ENCODE data around the gene UTP11. TPM values are rescaled to one million over a fixed set of nuclear protein-coding genes. Genes with fewer than 3 reads are reported as not detected.

Gene UTP11, protein sequence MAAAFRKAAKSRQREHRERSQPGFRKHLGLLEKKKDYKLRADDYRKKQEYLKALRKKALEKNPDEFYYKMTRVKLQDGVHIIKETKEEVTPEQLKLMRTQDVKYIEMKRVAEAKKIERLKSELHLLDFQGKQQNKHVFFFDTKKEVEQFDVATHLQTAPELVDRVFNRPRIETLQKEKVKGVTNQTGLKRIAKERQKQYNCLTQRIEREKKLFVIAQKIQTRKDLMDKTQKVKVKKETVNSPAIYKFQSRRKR
- 35.9 and 50.8 TPM in 2 replicates for total RNA-seq

DNA sequence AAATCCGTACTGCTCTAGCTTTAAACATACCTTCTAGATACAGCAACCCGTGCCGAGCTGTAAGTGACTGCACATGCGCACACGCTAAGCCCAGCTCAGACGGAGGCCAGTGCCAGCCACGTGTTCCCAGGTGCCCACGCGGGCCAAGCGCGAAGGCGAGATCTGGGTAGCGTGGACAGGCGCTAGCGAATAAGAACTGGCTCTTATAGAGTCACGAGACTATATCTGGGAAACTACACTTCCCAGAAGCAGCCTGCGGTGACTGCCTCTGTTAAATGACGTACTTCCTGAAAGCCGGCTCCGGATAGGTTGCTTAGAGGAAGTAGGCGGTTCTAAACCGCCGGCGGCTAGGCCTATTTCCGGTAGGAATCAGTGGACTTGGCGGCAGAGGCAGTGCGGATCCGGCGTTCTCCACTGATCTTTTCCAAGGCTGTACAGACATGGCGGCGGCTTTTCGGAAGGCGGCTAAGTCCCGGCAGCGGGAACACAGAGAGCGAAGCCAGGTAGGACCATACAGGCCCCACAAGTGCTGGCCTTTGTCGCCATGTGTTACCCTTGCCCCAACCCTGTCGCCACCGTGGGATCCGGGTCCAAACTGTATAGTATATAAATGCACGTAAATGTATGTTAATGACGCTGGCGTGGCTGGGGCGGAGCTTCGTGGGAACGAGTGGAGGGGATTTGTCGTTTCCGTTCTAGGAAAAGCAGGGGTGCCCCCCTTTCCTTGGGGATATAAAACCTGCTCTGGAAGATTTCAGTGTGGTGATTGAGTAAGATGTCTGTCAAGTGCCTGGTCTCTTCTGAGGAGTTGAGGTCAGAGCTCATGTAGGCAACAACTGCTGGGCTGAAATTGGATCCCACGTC, at the start of gene UTP11:
Gene UTP11 (plus strand): TSS at position 372 of the 864 bp plus-strand sequence. CDS start 69 bp downstream, at position 441.

DNA sequence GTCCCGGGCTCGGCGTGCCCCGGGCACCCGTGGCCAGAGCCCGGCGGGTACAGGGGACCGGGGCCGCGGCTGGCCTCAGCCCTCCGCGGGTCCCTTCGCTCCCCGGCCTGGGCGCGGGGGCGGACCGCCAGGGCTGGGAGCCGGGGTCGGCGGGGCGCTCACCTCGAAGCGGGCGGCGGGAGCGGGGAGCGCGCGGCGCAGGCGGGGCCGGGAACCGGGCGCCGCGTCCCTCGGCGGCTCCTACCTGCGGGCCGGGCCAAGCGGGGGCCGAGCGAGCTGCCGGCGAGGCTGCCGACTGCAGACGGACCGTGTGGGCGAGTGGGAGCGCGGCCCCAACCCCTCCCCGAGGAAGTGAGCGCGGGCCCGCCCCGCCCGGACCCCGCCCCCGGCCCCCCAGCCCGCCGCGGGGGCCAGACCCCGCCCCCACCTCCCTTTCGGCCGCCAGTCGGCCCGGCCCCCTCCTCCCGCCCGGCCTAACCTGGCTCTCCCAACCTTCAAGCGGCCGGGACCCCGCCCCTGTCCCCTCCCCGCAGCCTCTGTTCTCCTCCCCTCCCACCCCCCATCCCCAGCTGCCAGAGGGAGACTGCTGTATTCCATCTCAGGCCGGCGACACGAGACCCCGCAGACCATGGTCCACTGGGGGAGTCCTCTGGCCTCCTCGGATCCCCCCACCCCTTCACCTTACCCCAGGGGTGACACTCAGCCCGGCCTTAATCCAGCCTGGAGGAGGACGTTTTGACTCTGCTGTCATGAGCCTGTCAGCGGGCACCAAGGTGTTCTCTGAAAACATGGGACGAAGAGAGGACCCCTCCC, 7.1 kb upstream of the UTP11 start, which contains the start of gene FHL3:
Gene FHL3 (minus strand): TSS at position 320 of the 813 bp plus-strand sequence. CDS start 6,102 bp downstream, outside the sequence.

DNA sequence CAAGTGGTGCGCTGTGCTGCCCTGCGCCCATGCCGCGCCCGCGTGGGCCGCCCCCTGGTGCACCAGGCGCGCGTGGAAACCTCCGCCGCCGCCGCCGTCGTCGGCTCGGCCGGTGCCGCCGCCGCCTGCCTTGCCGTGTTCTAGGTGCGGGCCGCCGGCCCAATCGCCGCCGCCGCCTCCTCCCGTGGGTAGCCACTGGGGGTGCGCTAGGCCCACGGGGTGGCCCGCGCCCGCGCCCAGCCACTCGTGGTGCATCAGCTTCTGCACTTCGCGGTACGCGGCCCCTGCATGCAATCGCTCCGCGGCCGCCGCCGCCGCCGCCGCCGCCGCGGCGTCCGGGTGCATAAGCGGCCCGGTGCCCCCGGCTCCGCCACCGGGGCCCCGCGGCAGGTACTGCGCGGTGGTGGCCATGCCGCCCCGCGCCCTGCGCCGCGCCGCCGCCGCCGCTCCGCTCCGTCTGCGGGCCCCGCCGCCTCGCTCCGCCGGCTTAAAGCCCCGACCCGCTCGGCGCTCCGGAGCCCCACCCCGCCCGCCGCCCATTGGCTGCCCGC, 33.9 kb downstream of the UTP11 start, which contains the start of gene POU3F1:
Gene POU3F1 (minus strand): TSS at position 461 of the 551 bp plus-strand sequence. CDS start 50 bp downstream, at position 411.

Other genes with a start within 250 kb of the UTP11 start
- not detected in 2 replicates for gene EPHA10, start 247.6 kb upstream of the UTP11 start, total RNA-seq
- 0.30 and 0.69 TPM in 2 replicates for gene MANEAL, start 218.9 kb upstream of the UTP11 start, total RNA-seq
- gene C1orf122, start 204.9 kb upstream of the UTP11 start, total RNA-seq = 22.6 and 316 TPM in 2 replicates
- 19.9 and 20.1 TPM in 2 replicates for gene YRDC, start 204.5 kb upstream of the UTP11 start, total RNA-seq
- 4.2 and 6.7 TPM in 2 replicates for gene MTF1, start 153.1 kb upstream of the UTP11 start, total RNA-seq
- gene INPP5B, start 65.7 kb upstream of the UTP11 start, total RNA-seq = 20.8 and 25.8 TPM in 2 replicates
- gene SF3A3, start 22.7 kb upstream of the UTP11 start, total RNA-seq = 95.9 and 127 TPM in 2 replicates
- 7.7 and 20.3 TPM in 2 replicates for gene FHL3, start 7.2 kb upstream of the UTP11 start, total RNA-seq
- gene POU3F1, start 34.1 kb downstream of the UTP11 start, total RNA-seq = 0.09 TPM in 1 of 2 replicates, not detected in the other

All from smooth muscle cell of the umbilical artery (primary cell).